ENCODE results near the gene GPI. TPM values are rescaled to one million over a fixed set of nuclear protein-coding genes. Genes with fewer than 3 reads are reported as not detected.

GPI gene
- total and polyA plus RNA-seq, 2 of the 8 experiments (the other 6 are each of a cell fraction or from before 2014, with no cell fraction given): 171 to 360 TPM

- Histone ChIP-seq H3K27ac (ENCODE audit: low read depth, low read length) (no peak overlapping the region), H3K23ac (ENCODE audit: insufficient read length) (no peak overlapping the region), H3K36me3 (ENCODE audit: control insufficient read depth in 2 of 4, insufficient read depth in 4 of 4, low read length in 3 of 4) (peaks cover 33 to 71% (median 59%) of the 10 kb centered on the region in 4 experiments), H2AFZ (ENCODE audit: low read length) (no peak overlapping the region), H2BK5ac (ENCODE audit: low read depth, low read length) (no peak overlapping the region), H4K20me1 (replicated peaks in 1 of 2; ENCODE audit: control insufficient read depth in 1 of 2, insufficient read depth in 2 of 2, low read length in 2 of 2) (peaks cover 2 to 9% of the 10 kb centered on the region in 2 experiments), H2AK5ac (ENCODE audit: low read depth, low read length) (no peak overlapping the region), H2BK120ac (replicated peaks; ENCODE audit: low read depth, low read length) (no peak overlapping the region), H3K18ac (ENCODE audit: extremely low read depth, low read length) (no peak overlapping the region), H4K91ac (replicated peaks; ENCODE audit: insufficient read length, low read length) (no peak overlapping the region), H3K27me3 (replicated peaks in 1 of 4; ENCODE audit: control insufficient read depth in 3 of 4, extremely low read depth in 1 of 4, insufficient read depth in 3 of 4, low read length in 3 of 4) (no peaks in the 10 kb centered on the region), H3K9ac (replicated peaks in 1 of 4; ENCODE audit: extremely low read depth in 1 of 4, low read depth in 3 of 4, low read length in 3 of 4) (no peak overlapping the region), H3K4me1 (replicated peaks in 1 of 4; ENCODE audit: control insufficient read depth in 3 of 4, insufficient read depth in 4 of 4, low read length in 3 of 4) (no peaks in the 10 kb centered on the region), H3K4me2 (ENCODE audit: insufficient read depth in 1 of 2, low read depth in 2 of 2, low read length in 2 of 2) (no peak overlapping the region), H3K23me2 (ENCODE audit: low read depth, low read length) (peaks cover 2% of the 10 kb centered on the region; the same call in 1 of the 2 replicates), H3K79me2 (ENCODE audit: control insufficient read depth in 1 of 2, insufficient read depth in 2 of 2, low read length in 2 of 2) (no peaks in the 10 kb centered on the region; a peak in 1 of 4 replicates), H3K79me1 (ENCODE audit: low read depth, low read length) (peaks cover 14% of the 10 kb centered on the region), H3K4me3 (ENCODE audit: extremely low read depth in 1 of 4, insufficient read depth in 2 of 4, low read depth in 3 of 4, low read length in 4 of 4) (no peak overlapping the region), H3K4ac (replicated peaks; ENCODE audit: insufficient read length, low read depth, low read length) (no peak overlapping the region), H3K9me3 (ENCODE audit: insufficient read depth in 2 of 2, low read depth in 1 of 2, low read length in 1 of 2) (no peaks in the 10 kb centered on the region), H4K5ac (ENCODE audit: insufficient read length, low read depth, low read length) (no peak overlapping the region), H2BK12ac (ENCODE audit: low read depth, low read length) (no peak overlapping the region), H4K8ac (ENCODE audit: extremely low read depth, insufficient read depth, low read length) (no peak overlapping the region), H3K14ac (ENCODE audit: insufficient read length) (no peak overlapping the region), H2BK15ac (ENCODE audit: low read length) (no peak overlapping the region), H2BK20ac (ENCODE audit: low read length) (no peak overlapping the region), H3K56ac (replicated peaks; ENCODE audit: insufficient read length, low read depth, low read length) (no peak overlapping the region)
- POLR2A ChIA-PET (ENCODE audit: partially characterized antibody): no interaction called here
- WGBS, 2 experiments (ENCODE audit: extremely low coverage in 1 of 2, insufficient coverage in 1 of 2, insufficient read length in 1 of 2, insufficient replicate concordance in 2 of 2, low coverage in 1 of 2, low lambda C conversion rate in 2 of 2, missing lambda C conversion rate in 1 of 2): 90% methylated on average over 11 of the region's 11 CpGs; no CpG with 5 or more reads in 1 of the 2 experiments
- CTCF ChIA-PET (ENCODE audit: partially characterized antibody): no interaction called here
- DNase-seq (ENCODE audit: low read depth in 1 of 2, low spot score in 2 of 2) (no peak), FAIRE-seq (no peak)
- TF ChIP-seq CEBPB (IDR thresholded peaks at IDR 0.05; ENCODE audit: low read depth, low read length) (no peak), KDM5A (IDR thresholded peaks at IDR 0.05; ENCODE audit: low read length) (no peak), SP2 (IDR thresholded peaks at IDR 0.05; ENCODE audit: low read length) (no peak), POLR2AphosphoS5 (IDR thresholded peaks at IDR 0.05; ENCODE audit: low read depth, low read length) (no peak), KDM1A (IDR thresholded peaks at IDR 0.05; ENCODE audit: borderline replicate concordance, low read length) (no peak), CHD2 (IDR thresholded peaks at IDR 0.05; ENCODE audit: low read length) (no peak), ZNF274 (IDR thresholded peaks at IDR 0.05; ENCODE audit: borderline replicate concordance, extremely low read depth, low read length) (no peak), CBX5 (IDR thresholded peaks at IDR 0.05; ENCODE audit: low read depth, low read length) (no peak), TAF7 (optimal IDR thresholded peaks at IDR 0.05; ENCODE audit: borderline replicate concordance, low read depth, low read length) (no peak), SIRT6 (IDR thresholded peaks at IDR 0.05; ENCODE audit: low read length) (no peak), TEAD4 (IDR thresholded peaks at IDR 0.05; ENCODE audit: low read depth, low read length) (no peak), FOSL1 (IDR thresholded peaks at IDR 0.05; ENCODE audit: insufficient read depth, low read depth, low read length) (no peak)
Measured at GRCh38 chr19:34393031-34393430, 28.0 kb downstream of the GPI start.
